ENCODE results near the gene BICDL1.

- no peak for TF ChIP-seq EZH2phosphoT487 (IDR thresholded peaks at IDR 0.05; ENCODE audit: insufficient read depth, low read depth)
- no peak for TF ChIP-seq EZH2 (IDR thresholded peaks at IDR 0.05; ENCODE audit: insufficient read depth, poor library complexity, severe bottlenecking)
Measured at GRCh38 chr12:120006258-120006975, 17.4 kb downstream of the BICDL1 start.

Measured in GM23248 (cell line).